ENCODE data around the gene NOBOX.
"Not testable (repeated sequence)": the region's sequence is repeated elsewhere in the genome, so short reads cannot be mapped to it uniquely, and the experiment has no call there.

- not testable (repeated sequence) for TF ChIP-seq CTCF, POLR2AphosphoS5 (IDR thresholded peaks at IDR 0.05)
Observed at GRCh38 chr7:144418931-144419330, 15.4 kb upstream of the NOBOX start.
